GM12878 (cell line): ENCODE measurements around the gene SMAD9.

Source experiments
- MXI1 ChIP-seq: fragments of 150-350 bp; IDR thresholded peaks from 2 replicates; pipeline ENCODE4 v1.6.1; 2011; ENCODE audit warnings: low read depth, mild to moderate bottlenecking, inconsistent platforms, low read length, improper control_type of control experiment
- ZSCAN29 ChIP-seq: fragments of 450-650 bp; IDR thresholded peaks from 2 replicates; pipeline ENCODE4 v1.6.1; 2017; ENCODE audit warnings: mild to moderate bottlenecking, moderate library complexity
- TF ChIP-seq, protein P1 (sequence below): IDR thresholded peaks from 2 replicates; pipeline ENCODE4 v1.6.1; 2012; ENCODE audit warnings: mild to moderate bottlenecking, low read depth, low read length
- TF ChIP-seq, protein P2 (sequence below), 3 experiments: IDR thresholded peaks in 2 of 3; conservative IDR thresholded peaks in 1 of 3; 2 replicates each; pipeline ENCODE4 v1.5.1; 2011; ENCODE audit warnings: low read depth in 3 of 3, low read length in 3 of 3, mild to moderate bottlenecking in 3 of 3, control low read depth in 2 of 3, moderate library complexity in 2 of 3, inconsistent platforms in 1 of 3, mixed read lengths in 1 of 3; ENCODE audit not compliant: control insufficient read depth in 2 of 3, insufficient read depth in 1 of 3; ENCODE audit errors: extremely low read depth in 1 of 3

DNA sequence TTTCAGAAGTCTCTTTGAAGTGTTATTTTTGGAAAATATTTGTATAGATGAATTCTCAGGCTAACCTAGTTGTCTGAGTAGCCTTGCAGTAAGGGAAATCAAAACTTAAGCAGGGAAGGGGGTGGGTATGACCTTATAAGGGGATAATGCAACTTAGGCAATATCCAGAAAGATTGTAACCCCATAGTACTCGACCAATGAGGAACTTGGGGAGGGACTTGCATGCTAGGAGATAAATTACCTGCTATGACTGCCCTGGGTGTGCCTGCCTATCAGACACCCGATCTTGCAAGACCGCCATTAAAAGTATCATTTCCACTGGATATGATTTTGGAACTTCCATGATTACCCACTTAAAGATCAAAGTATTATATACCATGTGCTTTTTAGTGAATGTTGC, 124.0 kb downstream of the SMAD9 start:
- no peak for TF ChIP-seq MXI1
- TF ChIP-seq, protein P1, sequence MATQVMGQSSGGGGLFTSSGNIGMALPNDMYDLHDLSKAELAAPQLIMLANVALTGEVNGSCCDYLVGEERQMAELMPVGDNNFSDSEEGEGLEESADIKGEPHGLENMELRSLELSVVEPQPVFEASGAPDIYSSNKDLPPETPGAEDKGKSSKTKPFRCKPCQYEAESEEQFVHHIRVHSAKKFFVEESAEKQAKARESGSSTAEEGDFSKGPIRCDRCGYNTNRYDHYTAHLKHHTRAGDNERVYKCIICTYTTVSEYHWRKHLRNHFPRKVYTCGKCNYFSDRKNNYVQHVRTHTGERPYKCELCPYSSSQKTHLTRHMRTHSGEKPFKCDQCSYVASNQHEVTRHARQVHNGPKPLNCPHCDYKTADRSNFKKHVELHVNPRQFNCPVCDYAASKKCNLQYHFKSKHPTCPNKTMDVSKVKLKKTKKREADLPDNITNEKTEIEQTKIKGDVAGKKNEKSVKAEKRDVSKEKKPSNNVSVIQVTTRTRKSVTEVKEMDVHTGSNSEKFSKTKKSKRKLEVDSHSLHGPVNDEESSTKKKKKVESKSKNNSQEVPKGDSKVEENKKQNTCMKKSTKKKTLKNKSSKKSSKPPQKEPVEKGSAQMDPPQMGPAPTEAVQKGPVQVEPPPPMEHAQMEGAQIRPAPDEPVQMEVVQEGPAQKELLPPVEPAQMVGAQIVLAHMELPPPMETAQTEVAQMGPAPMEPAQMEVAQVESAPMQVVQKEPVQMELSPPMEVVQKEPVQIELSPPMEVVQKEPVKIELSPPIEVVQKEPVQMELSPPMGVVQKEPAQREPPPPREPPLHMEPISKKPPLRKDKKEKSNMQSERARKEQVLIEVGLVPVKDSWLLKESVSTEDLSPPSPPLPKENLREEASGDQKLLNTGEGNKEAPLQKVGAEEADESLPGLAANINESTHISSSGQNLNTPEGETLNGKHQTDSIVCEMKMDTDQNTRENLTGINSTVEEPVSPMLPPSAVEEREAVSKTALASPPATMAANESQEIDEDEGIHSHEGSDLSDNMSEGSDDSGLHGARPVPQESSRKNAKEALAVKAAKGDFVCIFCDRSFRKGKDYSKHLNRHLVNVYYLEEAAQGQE: no peak
- TF ChIP-seq ZSCAN29: no peak
- TF ChIP-seq, protein P2, sequence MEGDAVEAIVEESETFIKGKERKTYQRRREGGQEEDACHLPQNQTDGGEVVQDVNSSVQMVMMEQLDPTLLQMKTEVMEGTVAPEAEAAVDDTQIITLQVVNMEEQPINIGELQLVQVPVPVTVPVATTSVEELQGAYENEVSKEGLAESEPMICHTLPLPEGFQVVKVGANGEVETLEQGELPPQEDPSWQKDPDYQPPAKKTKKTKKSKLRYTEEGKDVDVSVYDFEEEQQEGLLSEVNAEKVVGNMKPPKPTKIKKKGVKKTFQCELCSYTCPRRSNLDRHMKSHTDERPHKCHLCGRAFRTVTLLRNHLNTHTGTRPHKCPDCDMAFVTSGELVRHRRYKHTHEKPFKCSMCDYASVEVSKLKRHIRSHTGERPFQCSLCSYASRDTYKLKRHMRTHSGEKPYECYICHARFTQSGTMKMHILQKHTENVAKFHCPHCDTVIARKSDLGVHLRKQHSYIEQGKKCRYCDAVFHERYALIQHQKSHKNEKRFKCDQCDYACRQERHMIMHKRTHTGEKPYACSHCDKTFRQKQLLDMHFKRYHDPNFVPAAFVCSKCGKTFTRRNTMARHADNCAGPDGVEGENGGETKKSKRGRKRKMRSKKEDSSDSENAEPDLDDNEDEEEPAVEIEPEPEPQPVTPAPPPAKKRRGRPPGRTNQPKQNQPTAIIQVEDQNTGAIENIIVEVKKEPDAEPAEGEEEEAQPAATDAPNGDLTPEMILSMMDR (IDR thresholded peaks at IDR 0.05 in 2 of 3, conservative IDR thresholded peaks at IDR 0.05 in 1 of 3; ENCODE audit: control insufficient read depth in 2 of 3, extremely low read depth in 1 of 3, insufficient read depth in 1 of 3, low read depth in 3 of 3, low read length in 3 of 3): no peak
